Stimulated activated naive CD8-positive, alpha-beta T cell treated with anti-CD3 and anti-CD28 coated beads, Interleukin-15, amount 100 ng/mL, for 72 hours (primary cell): ENCODE data around the gene HPCA.

ENCODE experiments used
- ATAC-seq: fragments of 150-1000 bp; cut with Tn5 transposase; 2 replicates; pipeline ENCODE4 v1.10.0; 2021; ENCODE audit warnings: mild to moderate bottlenecking, moderate library complexity
- DNase-seq, 2 donors: peaks; one replicate each; pipeline ENCODE4 v3.0.0; 2021 to 2022
- H3K27ac Mint-ChIP-seq, 2 donors: one replicate each; pipeline ENCODE4 v1.8.0; 2022; ENCODE audit warnings: mild to moderate bottlenecking in 2 of 2, mixed read lengths in 2 of 2, moderate library complexity in 2 of 2
- H3K27me3 Mint-ChIP-seq: one replicate; pipeline ENCODE4 v1.8.0; 2022; ENCODE audit warnings: mixed read lengths
- H3K4me1 Mint-ChIP-seq: one replicate; pipeline ENCODE4 v1.8.0; 2022; ENCODE audit warnings: mild to moderate bottlenecking, mixed read lengths
- H3K4me3 Mint-ChIP-seq, 2 donors: one replicate each; pipeline ENCODE4 v1.8.0; 2022; ENCODE audit warnings: mild to moderate bottlenecking in 2 of 2, mixed read lengths in 2 of 2, moderate library complexity in 1 of 2
- H3K9me3 Mint-ChIP-seq, 2 donors: one replicate each; pipeline ENCODE4 v1.8.0; 2022; ENCODE audit warnings: mixed read lengths in 2 of 2

The HPCA gene

GRCh38 chr1:32881871-32882850 is 4.1 kb upstream of the HPCA start:
- Mint-ChIP-seq H3K4me3 (no peak overlapping the region), H3K27me3 (peaks cover 77% of the 10 kb centered on the region), H3K27ac (no peak overlapping the region), H3K4me1 (peaks cover 9% of the 10 kb centered on the region), H3K9me3 (no peaks in the 10 kb centered on the region)
- DNase-seq (no peak), ATAC-seq (no peak)

- H3K27me3 Mint-ChIP-seq, result peaks cover 79% of the 10 kb centered on the region
- no peak overlapping the region for H3K27ac Mint-ChIP-seq
- no peak overlapping the region for H3K4me3 Mint-ChIP-seq
- H3K4me1 Mint-ChIP-seq, result peaks cover 9% of the 10 kb centered on the region
- no peak for ATAC-seq
- DNase-seq, result no peak
- no peaks in the 10 kb centered on the region for H3K9me3 Mint-ChIP-seq
These were observed 2.8 kb upstream of the HPCA start for GRCh38 chr1:32883338-32884031.

- ATAC-seq, result no peak
- H3K4me3 Mint-ChIP-seq, result no peak overlapping the region
- H3K27ac Mint-ChIP-seq, result no peak overlapping the region
- H3K27me3 Mint-ChIP-seq, result peaks cover 84% of the 10 kb centered on the region
- no peak for DNase-seq
- no peaks in the 10 kb centered on the region for H3K9me3 Mint-ChIP-seq
- H3K4me1 Mint-ChIP-seq, result peaks cover 9% of the 10 kb centered on the region
These were observed 2.3 kb upstream of the HPCA start for GRCh38 chr1:32884032-32884372.

- Mint-ChIP-seq H3K4me3 (no peak overlapping the region), H3K4me1 (peaks cover 9% of the 10 kb centered on the region), H3K27me3 (peaks cover 91% of the 10 kb centered on the region), H3K9me3 (no peaks in the 10 kb centered on the region), H3K27ac (no peak overlapping the region)
- DNase-seq (no peak), ATAC-seq (no peak)
These were observed 1.6 kb upstream of the HPCA start for GRCh38 chr1:32884726-32885125.

DNA sequence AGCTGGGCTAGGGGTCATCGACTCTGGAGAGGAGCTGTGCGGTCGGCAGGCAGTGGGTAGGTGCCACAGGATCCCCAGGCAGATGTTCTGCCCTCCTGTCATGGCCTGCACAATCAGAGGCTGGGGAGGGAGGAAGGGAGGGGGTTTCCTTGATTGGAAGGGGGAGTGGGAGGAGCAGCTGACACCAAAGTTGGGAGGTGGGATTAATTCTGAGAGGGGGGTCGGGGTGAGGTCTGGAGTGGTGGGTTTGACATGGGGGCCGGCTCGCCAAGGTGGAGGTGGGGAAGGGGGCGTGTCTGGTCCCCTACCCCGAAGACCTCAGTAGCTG is 651 bp upstream of the HPCA start:
- H3K9me3 Mint-ChIP-seq, result no peaks in the 10 kb centered on the region
- no peak for ATAC-seq
- DNase-seq, result no peak
- peaks cover 96% of the 10 kb centered on the region for H3K27me3 Mint-ChIP-seq
- peaks cover 9% of the 10 kb centered on the region for H3K4me1 Mint-ChIP-seq
- H3K27ac Mint-ChIP-seq, result no peak overlapping the region
- peak overlapping the region; percentile 33 to 58 for H3K4me3 Mint-ChIP-seq

GRCh38 chr1:32886828-32887414 is 630 bp downstream of the HPCA start:
- no peak for DNase-seq
- ATAC-seq, result no peak
- Mint-ChIP-seq H3K27me3 (peaks cover 96% of the 10 kb centered on the region), H3K9me3 (no peaks in the 10 kb centered on the region), H3K4me3 (no peak overlapping the region), H3K27ac (no peak overlapping the region), H3K4me1 (peaks cover 10% of the 10 kb centered on the region)

GRCh38 chr1:32887623-32888022 is 1.3 kb downstream of the HPCA start:
- ATAC-seq (no peak), DNase-seq (no peak)
- Mint-ChIP-seq H3K4me1 (peaks cover 17% of the 10 kb centered on the region), H3K27ac (no peak overlapping the region), H3K27me3 (peaks cover 98% of the 10 kb centered on the region), H3K4me3 (no peak overlapping the region), H3K9me3 (no peaks in the 10 kb centered on the region)

DNA sequence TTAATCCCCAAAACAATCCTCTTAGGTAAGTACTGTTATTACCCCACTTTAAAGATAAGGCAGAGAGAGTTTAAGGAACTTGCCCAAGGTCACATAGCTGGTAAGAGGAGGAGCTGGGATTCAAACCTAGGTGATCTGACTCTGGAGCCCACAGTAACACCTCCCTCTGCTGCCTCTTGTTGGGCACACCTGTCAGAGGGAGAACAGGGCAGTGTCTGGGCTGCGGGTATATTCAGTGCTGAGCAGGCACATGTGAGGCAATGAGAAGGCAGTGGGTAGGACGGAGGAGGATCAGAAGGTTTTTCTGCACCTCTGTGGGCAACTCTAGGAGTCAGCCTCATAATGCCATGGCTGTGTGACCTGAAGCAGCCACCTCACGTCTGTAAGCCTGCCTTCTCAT is 1.8 kb downstream of the HPCA start:
- ATAC-seq, result no peak

DNA sequence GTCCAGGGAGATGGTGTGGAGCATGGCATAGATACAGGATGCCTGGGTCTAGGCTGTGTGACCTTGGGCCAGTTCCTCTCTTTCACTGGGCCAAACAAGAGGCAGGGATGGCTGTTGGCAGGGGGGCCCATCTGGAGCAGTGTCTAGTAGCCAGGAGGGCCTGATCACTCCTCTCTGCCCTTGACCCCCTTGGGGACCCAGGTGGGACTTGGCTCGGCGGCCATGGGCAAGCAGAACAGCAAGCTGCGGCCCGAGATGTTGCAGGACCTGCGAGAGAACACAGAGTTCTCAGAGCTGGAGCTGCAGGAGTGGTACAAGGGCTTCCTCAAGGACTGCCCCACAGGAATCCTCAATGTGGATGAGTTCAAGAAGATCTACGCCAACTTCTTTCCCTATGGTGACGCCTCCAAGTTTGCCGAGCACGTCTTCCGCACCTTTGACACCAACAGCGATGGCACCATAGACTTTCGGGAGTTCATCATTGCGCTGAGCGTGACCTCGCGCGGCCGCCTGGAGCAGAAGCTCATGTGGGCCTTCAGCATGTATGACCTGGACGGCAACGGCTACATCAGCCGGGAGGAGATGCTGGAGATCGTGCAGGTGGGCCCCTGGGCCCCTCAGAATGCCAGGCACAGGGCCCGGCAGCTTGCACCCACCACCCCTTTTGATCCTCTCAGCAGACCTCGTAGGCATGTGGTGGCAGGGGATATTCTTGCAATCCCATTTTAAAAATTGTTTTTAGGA is 2.6 kb downstream of the HPCA start:
- no peak overlapping the region for H3K4me3 Mint-ChIP-seq
- ATAC-seq (no peak), DNase-seq (no peak)
- peaks cover 100% of the 10 kb centered on the region for H3K27me3 Mint-ChIP-seq
- H3K27ac Mint-ChIP-seq, result no peak overlapping the region
- no peaks in the 10 kb centered on the region for H3K9me3 Mint-ChIP-seq
- peaks cover 30% of the 10 kb centered on the region for H3K4me1 Mint-ChIP-seq

More for the DNA sequence above, 1.8 kb downstream of the HPCA start:
- Mint-ChIP-seq H3K4me3 (no peak overlapping the region), H3K27me3 (peaks cover 100% of the 10 kb centered on the region), H3K27ac (no peak overlapping the region), H3K4me1 (peaks cover 22% of the 10 kb centered on the region), H3K9me3 (no peaks in the 10 kb centered on the region)
- no peak for DNase-seq

DNA sequence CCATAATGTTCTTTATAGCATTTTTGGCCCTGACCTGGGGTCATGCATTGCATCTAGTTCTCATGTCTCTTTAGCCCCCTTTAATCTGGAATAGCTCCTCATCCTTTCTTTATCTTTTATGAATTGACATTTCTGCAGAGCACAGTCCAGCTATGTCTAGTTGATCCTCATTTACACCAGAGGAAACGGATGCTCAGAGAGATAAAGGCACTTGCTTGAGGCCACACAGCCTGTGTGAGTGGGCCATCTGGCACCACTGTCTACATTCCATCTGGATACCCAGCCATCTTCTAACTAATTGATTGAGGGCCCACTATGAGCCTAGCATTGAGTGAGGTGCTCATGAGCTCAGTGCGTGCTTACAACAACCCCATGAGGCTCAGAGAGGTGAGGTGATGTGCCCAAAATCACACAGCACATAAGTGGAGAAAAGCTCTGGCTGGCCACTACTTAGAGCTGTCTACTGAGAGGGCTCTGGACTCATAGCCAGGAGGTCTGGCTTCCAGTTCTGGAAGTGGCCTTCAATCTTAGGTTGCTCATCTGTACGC is 3.5 kb downstream of the HPCA start:
- no peak overlapping the region for H3K4me3 Mint-ChIP-seq
- ATAC-seq (no peak), DNase-seq (no peak)
- H3K4me1 Mint-ChIP-seq, result peaks cover 30% of the 10 kb centered on the region
- H3K27ac Mint-ChIP-seq, result no peak overlapping the region
- no peaks in the 10 kb centered on the region for H3K9me3 Mint-ChIP-seq
- H3K27me3 Mint-ChIP-seq, result peaks cover 98% of the 10 kb centered on the region

DNA sequence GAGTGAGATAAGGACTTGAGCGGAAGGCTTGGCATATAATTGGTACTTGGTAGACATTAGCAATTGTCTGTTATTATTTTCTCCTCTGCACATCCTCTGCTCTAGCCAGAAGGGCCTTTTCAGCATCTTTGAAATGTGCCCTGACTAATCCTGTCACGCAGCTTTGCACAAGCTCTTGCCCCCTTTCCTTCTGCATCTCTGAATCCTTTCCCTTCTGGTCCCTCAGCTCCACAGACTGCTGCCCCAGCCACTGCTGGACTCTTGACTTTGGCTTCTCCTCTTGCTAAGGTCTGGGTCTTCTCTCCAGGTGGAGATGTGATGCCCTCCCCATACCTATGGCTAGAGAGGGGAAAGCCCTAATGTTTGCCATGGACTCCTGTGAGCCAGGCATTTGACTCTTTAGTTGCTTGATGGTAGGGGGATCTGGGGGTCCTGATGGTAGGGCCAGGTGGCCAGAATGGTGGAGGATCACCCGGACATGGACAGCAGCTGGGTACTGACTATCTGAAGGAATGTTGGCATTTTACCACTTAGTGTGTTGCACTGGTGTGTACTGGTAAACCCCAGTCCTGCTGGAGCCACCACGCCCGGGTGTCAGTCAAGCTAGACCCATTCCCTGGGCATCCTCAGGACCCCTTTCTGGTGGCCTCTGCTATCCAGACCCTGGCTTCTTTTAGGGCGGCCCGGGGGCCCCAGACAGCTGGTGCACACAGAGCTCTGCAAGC is 4.4 kb downstream of the HPCA start:
- DNase-seq, result no peak
- H3K9me3 Mint-ChIP-seq, result no peaks in the 10 kb centered on the region
- H3K4me3 Mint-ChIP-seq, result no peak overlapping the region
- no peak for ATAC-seq
- peaks cover 25% of the 10 kb centered on the region for H3K4me1 Mint-ChIP-seq
- H3K27me3 Mint-ChIP-seq, result peaks cover 98% of the 10 kb centered on the region
- no peak overlapping the region for H3K27ac Mint-ChIP-seq

- no peak overlapping the region for H3K4me3 Mint-ChIP-seq
- H3K4me1 Mint-ChIP-seq, result peaks cover 21% of the 10 kb centered on the region
- H3K27me3 Mint-ChIP-seq, result peaks cover 98% of the 10 kb centered on the region
- H3K9me3 Mint-ChIP-seq, result no peaks in the 10 kb centered on the region
- no peak for ATAC-seq
- no peak for DNase-seq
- H3K27ac Mint-ChIP-seq, result no peak overlapping the region
These were observed 4.9 kb downstream of the HPCA start for GRCh38 chr1:32891241-32891570.

DNA sequence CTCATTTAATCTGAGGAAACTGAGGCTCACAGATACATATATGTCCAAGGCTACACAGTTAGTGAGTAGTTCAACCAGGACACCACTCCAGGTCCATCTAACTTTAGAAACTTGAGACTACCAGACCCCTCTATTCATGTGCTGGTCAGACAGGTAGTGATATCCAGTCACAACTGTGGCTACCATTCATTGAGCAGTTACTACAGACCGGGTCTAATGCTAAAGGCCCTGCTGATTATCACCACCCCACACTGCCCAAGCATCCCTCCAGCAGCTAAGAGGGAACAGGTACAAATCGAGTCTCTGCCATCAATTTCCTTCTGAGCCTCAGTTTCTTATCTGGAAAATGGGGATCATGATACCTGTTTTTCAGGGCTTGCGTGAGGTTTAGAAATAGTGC is 5.3 kb downstream of the HPCA start:
- peak overlapping the region; percentile 38 to 81 for H3K4me3 Mint-ChIP-seq

GRCh38 chr1:32892368-32893197 is 6.3 kb downstream of the HPCA start:
- H3K4me3 Mint-ChIP-seq, result peak overlapping the region; percentile 72 to 81
- H3K27me3 Mint-ChIP-seq, result peaks cover 98% of the 10 kb centered on the region
- ATAC-seq (peak; percentile 73), DNase-seq (peak; percentile 44 to 67)
- H3K27ac Mint-ChIP-seq, result no peak overlapping the region
- peaks cover 21% of the 10 kb centered on the region for H3K4me1 Mint-ChIP-seq
- H3K9me3 Mint-ChIP-seq, result no peaks in the 10 kb centered on the region

More for the DNA sequence above, 5.3 kb downstream of the HPCA start:
- DNase-seq (no peak), ATAC-seq (no peak)
- Mint-ChIP-seq H3K4me1 (peaks cover 21% of the 10 kb centered on the region), H3K27me3 (peaks cover 98% of the 10 kb centered on the region), H3K9me3 (no peaks in the 10 kb centered on the region), H3K27ac (no peak overlapping the region)
